Stimulated activated CD4-positive, alpha-beta T cell treated with anti-CD3 and anti-CD28 coated beads, Interleukin-12 subunit alpha, Interleukin-12 subunit beta, amount 100 ng/mL, for 4 hours (primary cell): ENCODE measurements around the gene HECW1.
A peak's percentile ranks its signal among the peaks of the same experiment; 100 is the strongest.
"Not testable (repeated sequence)": the region's sequence is repeated elsewhere in the genome, so short reads cannot be mapped to it uniquely, and the experiment has no call there.

Experiments
- DNase-seq: peaks from one replicate; pipeline ENCODE4 v3.0.0-alpha.2; 2020

The HECW1 gene

GRCh38 chr7:43557831-43558495 lies 445.5 kb downstream of the HECW1 start:
- no peak for DNase-seq

GRCh38 chr7:43559171-43559945 lies 446.9 kb downstream of the HECW1 start:
- no peak for DNase-seq

DNA sequence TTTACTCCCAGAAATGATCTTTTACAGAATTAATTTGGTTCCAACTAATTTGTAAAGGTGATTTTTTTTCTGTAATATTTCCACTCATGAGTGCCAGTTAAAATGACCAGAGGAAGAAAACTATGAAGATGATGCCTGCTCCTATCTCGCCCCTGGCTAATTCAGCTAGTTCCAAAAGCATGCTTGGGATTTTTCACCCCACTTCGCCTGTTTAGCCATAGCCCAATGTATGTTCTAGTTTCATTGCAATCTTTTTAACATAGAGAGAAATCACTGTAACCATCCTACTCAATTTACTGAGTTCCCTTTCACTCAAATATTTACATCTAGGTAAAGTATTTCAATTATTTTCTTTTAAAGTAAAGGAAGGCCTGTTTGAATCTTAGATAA lies 447.5 kb downstream of the HECW1 start:
- DNase-seq, result no peak

DNA sequence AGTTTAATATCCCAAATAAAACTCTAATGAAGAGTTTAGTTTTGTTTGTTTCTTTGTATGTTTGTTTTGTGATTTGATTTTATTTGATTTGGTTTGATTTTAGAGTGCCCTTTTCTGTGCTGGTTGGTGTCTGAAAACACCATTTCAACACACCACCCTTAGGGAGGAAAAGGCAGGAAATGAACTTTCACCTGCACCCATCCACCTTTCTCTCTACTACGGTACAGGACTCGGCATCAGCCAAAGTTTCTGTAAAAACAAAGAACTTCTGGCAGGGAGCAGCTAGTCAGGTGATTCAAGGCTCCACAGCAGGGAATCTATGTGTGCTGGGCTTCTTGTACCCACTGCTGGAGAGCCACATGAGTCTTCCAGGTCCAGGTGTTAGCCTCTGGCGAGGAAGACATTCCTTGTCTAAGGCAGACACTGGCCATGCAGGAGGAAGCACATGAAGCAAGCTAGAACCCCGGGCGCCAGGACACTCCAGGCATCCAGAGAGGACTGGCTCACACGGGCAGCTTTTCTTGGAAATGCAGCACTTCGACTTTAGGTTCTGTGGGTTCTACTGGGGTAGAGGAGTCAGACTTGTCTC lies 448.4 kb downstream of the HECW1 start:
- DNase-seq, result no peak

- no peak for DNase-seq
Measured at GRCh38 chr7:43562383-43562782, 449.9 kb downstream of the HECW1 start.

DNA sequence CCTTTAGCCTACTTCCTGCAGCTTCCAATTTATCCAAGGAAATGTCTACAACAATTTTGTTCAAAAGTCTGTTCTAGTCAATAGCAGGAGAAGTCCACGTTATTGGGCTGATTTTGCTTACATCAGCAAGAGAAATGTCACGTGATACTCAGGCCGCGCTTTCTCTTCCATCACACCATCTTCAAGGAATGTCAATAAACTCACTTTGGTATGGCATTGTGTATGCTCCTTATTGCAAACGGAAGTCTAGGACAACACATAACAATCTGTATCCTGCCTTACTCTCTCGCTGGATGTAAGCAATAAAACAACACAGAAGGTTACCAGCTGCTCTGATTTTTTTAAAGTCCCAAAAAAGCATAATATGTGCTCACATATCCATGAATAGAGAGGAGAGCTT lies 453.3 kb downstream of the HECW1 start:
- DNase-seq, result no peak

DNA sequence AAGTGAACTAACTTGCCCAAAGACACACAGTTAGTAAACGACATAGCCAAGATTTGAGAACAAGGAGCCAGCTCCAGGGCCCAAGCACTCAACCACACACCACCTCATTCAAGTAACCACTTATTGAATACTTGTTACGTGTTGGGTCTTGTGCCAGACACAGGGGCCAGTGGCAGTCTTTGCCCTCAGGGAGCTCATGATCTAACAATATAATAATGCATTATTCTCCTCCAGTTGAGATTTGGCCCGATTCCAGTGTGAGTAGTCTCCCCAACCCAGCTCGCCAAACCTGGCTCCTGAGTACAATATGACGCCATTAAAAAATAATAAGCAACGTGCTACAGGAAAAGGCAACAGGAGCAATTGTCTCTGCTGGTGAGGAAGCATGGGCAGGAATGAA lies 456.1 kb downstream of the HECW1 start:
- no peak for DNase-seq

GRCh38 chr7:43569424-43569823 lies 457.0 kb downstream of the HECW1 start:
- DNase-seq, result no peak

DNA sequence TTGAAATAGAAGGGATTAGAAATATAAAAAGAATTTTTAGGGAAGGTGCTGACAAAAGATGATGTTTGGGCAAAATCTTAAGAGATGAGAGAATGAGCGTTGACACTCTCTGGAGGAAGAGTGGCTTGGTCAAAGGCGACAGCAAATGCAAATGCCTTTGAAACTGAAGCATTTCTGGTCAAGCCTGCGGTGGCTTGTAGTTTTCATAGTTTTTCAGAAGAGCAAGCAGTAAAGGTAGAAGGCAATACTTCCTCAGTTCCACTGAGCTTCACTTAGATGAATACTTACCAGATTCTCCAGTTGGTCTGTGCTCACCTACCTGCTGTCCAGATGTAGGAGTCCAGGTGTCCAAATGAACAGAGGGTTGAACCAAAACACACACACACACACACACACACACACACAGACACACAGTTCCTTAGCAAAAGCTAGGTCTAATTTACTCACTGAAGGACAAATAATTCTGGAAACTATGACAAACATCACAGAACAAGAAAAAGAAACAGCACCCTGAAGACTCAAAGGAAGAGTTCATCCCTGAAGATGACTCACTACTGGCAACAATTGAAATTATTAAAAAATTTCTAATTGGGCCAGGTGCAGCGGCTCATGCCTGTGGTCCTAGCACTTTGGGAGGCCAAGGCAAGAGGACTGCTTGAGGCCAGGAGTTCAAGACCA lies 458.4 kb downstream of the HECW1 start:
- DNase-seq, result no peak

- no peak for DNase-seq
Measured at GRCh38 chr7:43572516-43573049, 460.1 kb downstream of the HECW1 start.

DNA sequence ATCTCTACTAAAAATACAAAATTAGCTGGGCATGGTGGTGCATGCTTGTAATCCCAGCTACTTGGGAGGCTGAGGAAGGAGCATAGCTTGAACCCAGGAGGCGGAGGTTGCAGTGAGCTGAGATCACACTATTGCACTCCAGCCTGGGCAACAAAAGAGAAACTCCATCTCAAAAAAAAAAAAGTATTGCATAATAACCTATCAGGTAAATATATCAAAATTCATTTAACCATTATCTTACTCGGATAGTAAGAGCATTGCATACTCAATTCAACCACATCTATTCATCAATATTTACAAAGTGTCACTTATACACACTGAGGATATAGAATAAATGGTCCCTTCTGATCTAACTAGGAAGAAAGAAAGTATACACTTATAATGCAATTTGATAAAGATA lies 461.4 kb downstream of the HECW1 start:
- not testable (repeated sequence) for DNase-seq

DNA sequence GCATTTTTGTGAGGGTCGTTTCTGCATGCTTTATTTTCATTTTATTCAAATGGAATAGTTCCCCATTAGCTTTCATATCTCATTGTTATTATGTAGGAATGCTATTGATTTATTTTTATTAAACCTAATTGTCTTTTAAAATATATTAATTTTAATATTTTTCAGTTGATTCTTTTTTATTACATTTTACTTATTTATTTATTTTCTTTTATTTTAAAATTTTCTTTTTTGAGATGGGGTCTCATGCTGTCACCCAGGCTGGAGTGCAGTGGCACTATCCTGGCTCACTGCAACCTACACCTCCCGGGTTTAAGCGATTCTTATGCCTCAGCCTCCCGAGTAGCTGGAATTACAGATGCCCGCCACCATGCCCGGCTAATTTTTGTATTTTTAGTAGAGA lies 463.1 kb downstream of the HECW1 start:
- DNase-seq, result no peak

- no peak for DNase-seq
Measured at GRCh38 chr7:43576241-43576640, 463.8 kb downstream of the HECW1 start.

DNA sequence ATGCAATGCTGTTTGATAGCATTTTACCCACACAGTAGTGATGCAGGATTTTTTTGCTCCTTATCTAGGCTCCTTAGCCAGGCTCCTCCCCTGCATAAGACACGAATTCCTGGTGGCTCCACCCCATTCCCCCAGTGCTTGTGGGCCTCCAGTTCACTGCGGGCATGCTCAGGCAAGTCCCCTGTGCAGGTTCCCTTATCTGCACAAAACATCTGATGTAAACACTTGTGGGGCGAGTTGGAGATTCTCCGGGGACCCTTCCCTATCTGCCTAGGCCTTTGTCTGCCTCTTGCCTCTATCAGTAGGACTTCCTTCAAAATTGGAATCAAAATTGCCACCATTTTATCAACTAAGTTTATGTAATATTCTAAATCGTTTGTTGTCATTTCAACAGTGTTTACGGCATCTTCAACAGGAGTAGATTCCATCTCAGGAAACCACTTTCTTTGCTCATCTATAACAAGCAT lies 465.1 kb downstream of the HECW1 start:
- DNase-seq, result no peak

DNA sequence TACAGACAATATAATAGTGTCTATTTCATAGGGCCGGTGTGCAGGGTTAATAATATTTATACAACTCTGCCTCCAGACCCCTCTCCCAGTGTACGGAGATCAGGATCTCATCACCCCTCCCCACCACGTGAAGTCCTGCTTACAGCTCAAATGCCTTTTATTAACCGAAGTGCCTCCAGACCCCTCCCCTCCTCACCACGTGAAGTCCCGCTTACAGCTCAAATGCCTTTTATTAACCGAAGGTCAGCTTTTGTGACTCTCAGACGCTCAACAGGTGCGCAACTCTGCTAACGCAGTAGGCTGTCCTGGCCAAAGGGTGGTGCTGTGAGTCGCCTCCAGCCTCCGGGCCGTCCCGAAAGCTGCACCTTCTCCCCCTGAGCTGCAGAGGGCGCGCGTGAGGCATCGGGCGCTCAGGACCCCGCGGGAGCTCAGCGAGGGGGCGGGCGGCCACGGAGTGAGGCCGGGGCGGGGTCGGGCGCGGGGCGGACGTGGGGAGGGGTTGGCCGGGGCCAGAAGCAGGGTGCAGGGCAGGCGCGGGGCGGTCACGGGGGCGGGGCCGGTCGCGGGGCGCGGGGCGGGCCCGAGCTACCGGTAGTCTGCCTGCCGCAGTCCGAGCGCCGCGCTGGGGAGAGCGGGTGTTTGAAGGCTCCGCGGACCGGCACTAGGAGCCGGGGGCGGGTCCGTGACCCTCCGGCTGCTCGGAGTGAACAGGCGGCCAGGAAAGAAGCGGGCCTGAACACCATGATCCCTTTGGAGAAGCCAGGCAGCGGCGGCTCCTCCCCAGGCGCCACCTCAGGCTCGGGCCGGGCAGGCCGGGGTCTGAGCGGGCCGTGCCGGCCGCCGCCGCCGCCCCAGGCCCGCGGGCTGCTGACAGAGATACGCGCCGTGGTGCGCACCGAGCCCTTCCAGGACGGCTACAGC lies 470.3 kb downstream of the HECW1 start, which contains the start of gene STK17A:
TSS of gene STK17A (plus strand) at position 606 of the 921 bp plus-strand sequence. CDS start at position 742, 136 bp downstream.
- peak; percentile 93 for DNase-seq

GRCh38 chr7:43583424-43584194 lies 471.2 kb downstream of the HECW1 start:
- peak; percentile 53 for DNase-seq

- no peak for DNase-seq
Measured at GRCh38 chr7:43584195-43584586, 471.7 kb downstream of the HECW1 start.

DNA sequence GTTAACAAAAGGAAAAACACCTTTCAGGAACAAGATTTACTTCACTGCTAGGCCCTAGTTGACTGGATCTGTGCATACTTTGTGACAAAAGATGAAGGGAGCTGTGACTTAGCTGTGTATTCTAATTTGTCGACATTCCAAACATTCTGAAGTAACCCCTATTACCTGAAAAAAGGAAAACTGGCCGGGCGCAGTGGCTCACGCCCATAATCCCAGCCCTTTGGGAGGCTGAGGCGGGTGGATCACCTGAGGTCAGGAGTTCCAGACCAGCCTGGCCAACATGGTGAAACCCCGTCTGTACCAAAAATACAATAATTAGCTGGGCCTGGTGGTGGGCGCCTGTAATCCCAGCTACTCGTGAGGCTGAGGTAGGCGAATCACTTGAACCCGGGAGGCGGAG lies 472.3 kb downstream of the HECW1 start:
- DNase-seq, result not testable (repeated sequence)

- DNase-seq, result no peak
Measured at GRCh38 chr7:43585562-43585961, 473.1 kb downstream of the HECW1 start.

DNA sequence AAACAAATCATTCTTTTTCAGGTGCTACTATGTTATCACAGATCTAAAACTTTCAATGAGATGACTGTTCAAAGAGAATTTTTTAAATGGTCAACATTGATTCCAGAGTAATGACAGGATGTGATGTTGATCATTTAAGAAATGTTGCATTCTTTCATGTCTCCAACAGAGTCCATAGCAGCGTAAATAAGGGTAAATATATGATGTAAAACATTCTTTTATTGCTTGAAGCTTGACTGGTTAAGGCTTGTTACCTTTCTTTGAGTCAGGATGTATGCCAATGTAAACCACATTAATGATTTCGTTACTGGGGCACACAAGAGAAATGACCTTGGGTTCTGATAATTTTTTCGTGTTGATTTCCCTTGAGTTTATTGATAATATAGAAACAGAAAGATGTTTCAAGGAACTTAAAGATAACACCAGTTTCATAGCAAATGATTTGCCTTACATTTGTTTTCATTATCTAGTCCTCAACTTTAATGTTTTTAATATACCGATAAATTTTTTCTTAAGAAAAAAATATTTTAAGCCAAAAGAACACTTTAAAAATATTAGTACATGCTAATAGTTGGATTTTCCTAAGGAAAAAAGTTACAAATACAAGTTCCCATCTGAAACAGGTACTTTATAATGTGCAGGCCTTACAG lies 473.9 kb downstream of the HECW1 start:
- no peak for DNase-seq
